IMR-90 (cell line): ENCODE measurements around the gene MPG.

Source experiments
- CEBPB ChIP-seq: IDR thresholded peaks from 2 replicates; pipeline ENCODE4 v1.6.1; 2012; ENCODE audit warnings: low read depth, low read length, improper control_type of control experiment
- CHD1 ChIP-seq: IDR thresholded peaks from 2 replicates; pipeline ENCODE4 v1.6.1; 2012; ENCODE audit warnings: low read depth, low read length, improper control_type of control experiment
- CTCF ChIP-seq: conservative IDR thresholded peaks from 2 replicates; pipeline ENCODE4 v1.5.1; 2012; ENCODE audit warnings: mild to moderate bottlenecking, low read depth, low read length, improper control_type of control experiment
- MAFK ChIP-seq: IDR thresholded peaks from 2 replicates; pipeline ENCODE4 v1.6.1; 2012; ENCODE audit warnings: low read depth, low read length, improper control_type of control experiment
- POLR2A ChIP-seq: IDR thresholded peaks from 2 replicates; pipeline ENCODE4 v1.6.1; 2012; ENCODE audit warnings: mild to moderate bottlenecking, low read depth, low read length

- TF ChIP-seq CTCF: no peak
- no peak for TF ChIP-seq CHD1
- TF ChIP-seq POLR2A: no peak
- TF ChIP-seq CEBPB: no peak
- TF ChIP-seq MAFK: no peak
Observed at GRCh38 chr16:122361-122760, 44.3 kb downstream of the MPG start.
